Type B pancreatic cell (in vitro differentiated cells): Measurements from ENCODE around the gene COP1. TPM values are rescaled to one million over a fixed set of nuclear protein-coding genes. Genes with fewer than 3 reads are reported as not detected.

ENCODE experiments used
- DNase-seq: peaks from one replicate; pipeline ENCODE4 v3.0.0; 2021; ENCODE audit warnings: mixed read lengths; ENCODE audit not compliant: unreplicated experiment; ENCODE audit errors: extremely low spot score
- H3K27ac Mint-ChIP-seq: 2 replicates; pipeline ENCODE4 v1.8.0; 2021; ENCODE audit warnings: mild to moderate bottlenecking, mixed read lengths
- H3K27me3 Mint-ChIP-seq: 2 replicates; pipeline ENCODE4 v1.8.0; 2021; ENCODE audit warnings: mixed read lengths
- H3K36me3 Mint-ChIP-seq: 2 replicates; pipeline ENCODE4 v1.8.0; 2021; ENCODE audit warnings: mixed read lengths
- H3K4me1 Mint-ChIP-seq: one replicate; pipeline ENCODE4 v1.8.0; 2021; ENCODE audit warnings: mixed read lengths; ENCODE audit not compliant: unreplicated experiment
- H3K4me3 Mint-ChIP-seq: 2 replicates; pipeline ENCODE4 v1.8.0; 2021; ENCODE audit warnings: mild to moderate bottlenecking, mixed read lengths
- H3K9me3 Mint-ChIP-seq: 2 replicates; pipeline ENCODE4 v1.8.0; 2021; ENCODE audit warnings: mixed read lengths
- CTCF ChIP-seq: fragments of 200-600 bp; sonication (generic); conservative IDR thresholded peaks from 2 replicates; pipeline ENCODE4 v1.5.0; 2021; ENCODE audit warnings: antibody characterized with exemption, mild to moderate bottlenecking
- total RNA-seq: library from RNA; stranded (reverse); gene quantifications from 2 replicates; pipeline ENCODE4 v1.2.1, GENCODE V29; 2021; ENCODE audit warnings: low replicate concordance

COP1 gene
- total RNA-seq, 1 donor from 2014 or later: 43.9 TPM

- H3K36me3 Mint-ChIP-seq: no peaks in the 10 kb centered on the region
- TF ChIP-seq CTCF: no peak
- H3K27me3 Mint-ChIP-seq: no peaks in the 10 kb centered on the region
- H3K4me3 Mint-ChIP-seq: no peak overlapping the region
- H3K27ac Mint-ChIP-seq: no peak overlapping the region
- no peaks in the 10 kb centered on the region for H3K9me3 Mint-ChIP-seq
- no peak for DNase-seq
- no peaks in the 10 kb centered on the region for H3K4me1 Mint-ChIP-seq
Observed at GRCh38 chr1:176227579-176227978, 20.5 kb upstream of the COP1 start.

DNA sequence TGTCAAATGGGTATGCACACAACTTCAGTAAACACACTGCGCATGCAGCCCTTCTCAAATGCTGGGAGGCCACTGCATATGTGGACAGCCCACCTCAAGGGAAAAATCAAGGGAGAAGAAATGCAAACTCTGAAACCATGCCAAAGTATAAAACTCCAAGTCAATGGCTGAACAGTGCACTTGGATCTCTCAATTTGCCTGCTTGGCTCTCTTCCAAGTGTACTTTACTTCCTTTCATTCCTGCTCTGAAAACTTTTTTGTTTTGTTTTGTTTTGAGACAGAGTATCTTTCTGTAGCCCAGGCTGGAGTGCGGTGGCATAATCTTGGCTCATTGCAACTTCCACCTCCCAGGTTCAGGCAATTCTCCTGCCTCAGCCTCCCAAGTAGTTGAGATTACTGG, 18.8 kb upstream of the COP1 start:
- Mint-ChIP-seq H3K27me3 (no peaks in the 10 kb centered on the region), H3K9me3 (no peaks in the 10 kb centered on the region), H3K36me3 (no peaks in the 10 kb centered on the region), H3K4me3 (no peak overlapping the region), H3K27ac (no peak overlapping the region), H3K4me1 (no peaks in the 10 kb centered on the region)
- TF ChIP-seq CTCF: no peak
- no peak for DNase-seq

DNA sequence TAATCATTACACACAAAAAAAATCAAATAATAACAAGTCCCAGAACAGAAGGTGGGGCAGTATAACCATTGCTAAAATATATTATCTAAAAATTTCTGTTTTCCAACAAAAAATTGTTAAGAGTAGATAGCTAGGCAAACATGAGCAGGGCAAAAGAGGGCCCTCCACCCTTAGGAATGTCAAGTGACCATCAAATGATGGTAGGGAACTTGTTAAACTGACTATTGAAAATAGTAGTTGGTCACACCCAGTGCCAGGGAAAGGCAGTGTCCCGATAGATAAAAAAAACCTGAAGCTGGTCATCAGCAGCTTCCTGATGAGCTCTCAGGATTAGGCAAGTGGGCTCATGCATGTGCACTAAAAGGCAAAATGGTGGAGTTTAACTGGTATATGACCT, 18.4 kb upstream of the COP1 start:
- no peaks in the 10 kb centered on the region for H3K27me3 Mint-ChIP-seq
- no peak overlapping the region for H3K4me3 Mint-ChIP-seq
- no peak for DNase-seq
- H3K4me1 Mint-ChIP-seq: no peaks in the 10 kb centered on the region
- no peaks in the 10 kb centered on the region for H3K36me3 Mint-ChIP-seq
- no peaks in the 10 kb centered on the region for H3K9me3 Mint-ChIP-seq
- H3K27ac Mint-ChIP-seq: no peak overlapping the region
- no peak for TF ChIP-seq CTCF

- TF ChIP-seq CTCF: no peak
- Mint-ChIP-seq H3K4me3 (no peak overlapping the region), H3K27me3 (peaks cover 4% of the 10 kb centered on the region), H3K27ac (no peak overlapping the region), H3K4me1 (no peaks in the 10 kb centered on the region), H3K36me3 (no peaks in the 10 kb centered on the region), H3K9me3 (no peaks in the 10 kb centered on the region)
- no peak for DNase-seq
Observed at GRCh38 chr1:176222196-176222595, 15.1 kb upstream of the COP1 start.

DNA sequence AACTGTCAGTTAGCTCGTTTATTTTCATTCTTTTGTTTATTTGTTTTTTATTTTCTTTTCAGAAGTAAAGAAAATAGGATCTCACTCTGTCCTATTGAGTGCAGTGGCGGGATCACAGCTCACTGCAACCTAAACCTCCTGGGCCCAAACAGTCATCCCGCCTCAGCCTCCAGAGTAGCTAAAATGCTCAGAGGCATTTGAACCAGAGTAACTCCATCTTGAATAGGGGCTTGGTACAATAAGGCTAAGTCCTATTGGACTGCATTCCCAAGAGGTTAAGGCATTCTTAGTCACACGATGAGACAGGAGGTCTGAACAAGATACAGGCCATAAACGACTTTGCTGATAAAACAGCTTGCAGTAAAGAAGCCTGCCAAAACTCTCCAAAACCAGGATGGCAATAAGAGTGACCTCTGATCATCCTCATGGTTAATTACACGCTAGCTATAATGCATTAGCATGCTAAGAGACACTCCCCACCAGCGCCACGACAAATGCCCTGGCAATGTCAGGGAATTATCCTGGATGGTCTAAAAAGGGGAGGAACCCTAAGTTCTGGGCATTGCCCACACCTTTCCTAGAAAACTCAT, 13.1 kb upstream of the COP1 start:
- Mint-ChIP-seq H3K9me3 (no peaks in the 10 kb centered on the region), H3K4me1 (no peaks in the 10 kb centered on the region), H3K36me3 (no peaks in the 10 kb centered on the region), H3K27me3 (peaks cover 4% of the 10 kb centered on the region), H3K27ac (no peak overlapping the region), H3K4me3 (no peak overlapping the region)
- no peak for TF ChIP-seq CTCF
- DNase-seq: no peak
